H1 (cell line): Measurements from ENCODE around the gene MTG1. TPM values are rescaled to one million over a fixed set of nuclear protein-coding genes. Genes with fewer than 3 reads are reported as not detected.

Experiments used
- CTCF ChIA-PET: fragments of 300-600 bp; sonication (Branson Sonifier 250); formaldehyde crosslinking; loops from one replicate; lab custom pipeline; 2021; ENCODE audit not compliant: partially characterized antibody; lab: Charles Lee
- POLR2A ChIA-PET: fragments of 300-600 bp; sonication (Branson Sonifier 250); formaldehyde crosslinking; loops from one replicate; lab custom pipeline; 2021; ENCODE audit warnings: inconsistent platforms; ENCODE audit not compliant: partially characterized antibody; lab: Charles Lee
- DNase-seq, 2 experiments: peaks; one replicate each; pipeline versions ENCODE4 v3.0.0 to v3.0.0-alpha.2; 2010 to 2022; ENCODE audit warnings: low spot score in 2 of 2, low read depth in 1 of 2, mixed read lengths in 1 of 2
- FAIRE-seq: peaks from 2 replicates; lab custom pipeline; 2011; peaks lifted over from hg19 to GRCh38; lab: Jason Lieb, UNC
- H2AFZ ChIP-seq: 2 replicates; pipeline ENCODE4 v1.8.1; 2012; ENCODE audit warnings: low read length, inconsistent platforms
- H2AK5ac ChIP-seq: 2 replicates; pipeline ENCODE4 v1.6.1; 2013; ENCODE audit warnings: low read depth, low read length
- H2BK120ac ChIP-seq: replicated peaks from 2 replicates; pipeline ENCODE3; 2013; ENCODE audit warnings: low read depth, low read length, inconsistent platforms
- H2BK12ac ChIP-seq: 2 replicates; pipeline ENCODE4 v1.6.1; 2013; ENCODE audit warnings: low read depth, low read length
- H2BK15ac ChIP-seq: 2 replicates; pipeline ENCODE4 v1.6.1; 2013; ENCODE audit warnings: low read length
- H2BK20ac ChIP-seq: 2 replicates; pipeline ENCODE4 v1.6.1; 2013; ENCODE audit warnings: low read length
- H2BK5ac ChIP-seq: 2 replicates; pipeline ENCODE4 v1.6.1; 2013; ENCODE audit warnings: low read depth, low read length
- H3K14ac ChIP-seq: 2 replicates; pipeline ENCODE4 v1.6.1; 2013; ENCODE audit warnings: inconsistent platforms; ENCODE audit not compliant: insufficient read length
- H3K18ac ChIP-seq: 2 replicates; pipeline ENCODE4 v1.6.1; 2013; ENCODE audit warnings: low read length; ENCODE audit errors: extremely low read depth
- H3K23ac ChIP-seq: 2 replicates; pipeline ENCODE4 v1.6.1; 2013; ENCODE audit warnings: inconsistent platforms; ENCODE audit not compliant: insufficient read length
- H3K23me2 ChIP-seq: 2 replicates; pipeline ENCODE4 v1.6.1; 2013; ENCODE audit warnings: low read depth, low read length
- H3K27ac ChIP-seq: 2 replicates; pipeline ENCODE4 v1.6.1; 2011; ENCODE audit warnings: low read depth, low read length, inconsistent platforms
- H3K27me3 ChIP-seq, 4 experiments: replicated peaks in 1 of 4; 1 replicate in 1 of 4; 2 replicates in 3 of 4; pipeline versions ENCODE4 v1.6.1 to v1.8.1; 2011 to 2013; ENCODE audit warnings: low read length in 3 of 4, mild to moderate bottlenecking in 3 of 4, inconsistent platforms in 2 of 4, mixed read lengths in 2 of 4, moderate library complexity in 1 of 4; ENCODE audit not compliant: control insufficient read depth in 3 of 4, insufficient read depth in 3 of 4; ENCODE audit errors: extremely low read depth in 1 of 4
- H3K36me3 ChIP-seq, 4 experiments: 2 replicates each; pipeline versions ENCODE4 v1.6.1 to v1.8.1; 2011 to 2013; ENCODE audit warnings: mild to moderate bottlenecking in 4 of 4, low read length in 3 of 4, moderate library complexity in 2 of 4, control low read depth in 1 of 4, inconsistent platforms in 1 of 4; ENCODE audit not compliant: insufficient read depth in 4 of 4, control insufficient read depth in 2 of 4
- H3K4ac ChIP-seq: replicated peaks from 2 replicates; pipeline ENCODE3; 2013; ENCODE audit warnings: low read length, low read depth, mixed read lengths, inconsistent platforms; ENCODE audit not compliant: insufficient read length
- H3K4me1 ChIP-seq, 4 experiments: replicated peaks in 1 of 4; 1 replicate in 1 of 4; 2 replicates in 3 of 4; pipeline versions ENCODE4 v1.6.1 to v1.8.1; 2011 to 2013; ENCODE audit warnings: low read length in 3 of 4, inconsistent platforms in 2 of 4, mixed read lengths in 1 of 4; ENCODE audit not compliant: insufficient read depth in 4 of 4, control insufficient read depth in 3 of 4
- H3K4me2 ChIP-seq, 2 experiments: 2 replicates each; pipeline versions ENCODE4 v1.6.1 to v1.8.1; 2011 to 2013; ENCODE audit warnings: low read depth in 2 of 2, low read length in 2 of 2, control low read depth in 1 of 2, inconsistent platforms in 1 of 2, mild to moderate bottlenecking in 1 of 2; ENCODE audit not compliant: insufficient read depth in 1 of 2
- H3K4me3 ChIP-seq, 4 experiments: fragments of 200-600, 300-600 bp in 1 of 4; sonication (generic), shearing (Covaris generic), sonication (Bioruptor Twin) in 1 of 4; 2 replicates each; pipeline versions ENCODE4 v1.5.1 to v1.8.1; 2011 to 2016; ENCODE audit warnings: low read length in 4 of 4, low read depth in 3 of 4, control low read depth in 2 of 4, inconsistent platforms in 2 of 4, mild to moderate bottlenecking in 2 of 4, mixed read lengths in 1 of 4, moderate library complexity in 1 of 4; ENCODE audit not compliant: insufficient read depth in 2 of 4; ENCODE audit errors: extremely low read depth in 1 of 4
- H3K56ac ChIP-seq: replicated peaks from 2 replicates; pipeline ENCODE3; 2013; ENCODE audit warnings: low read depth, mild to moderate bottlenecking, mixed read lengths, low read length, inconsistent platforms; ENCODE audit not compliant: insufficient read length
- H3K79me1 ChIP-seq: 2 replicates; pipeline ENCODE4 v1.6.1; 2013; ENCODE audit warnings: low read depth, low read length, control low read depth
- H3K79me2 ChIP-seq, 2 experiments: 2 replicates each; pipeline versions ENCODE4 v1.6.1 to v1.8.1; 2012 to 2013; ENCODE audit warnings: low read length in 2 of 2, mild to moderate bottlenecking in 2 of 2, inconsistent platforms in 1 of 2; ENCODE audit not compliant: insufficient read depth in 2 of 2, control insufficient read depth in 1 of 2
- H3K9ac ChIP-seq, 4 experiments: replicated peaks in 1 of 4; 1 replicate in 1 of 4; 2 replicates in 3 of 4; pipeline versions ENCODE4 v1.6.1 to v1.8.1; 2011 to 2013; ENCODE audit warnings: low read depth in 3 of 4, low read length in 3 of 4, control low read depth in 2 of 4, mild to moderate bottlenecking in 2 of 4, moderate library complexity in 2 of 4, inconsistent platforms in 1 of 4; ENCODE audit errors: extremely low read depth in 1 of 4
- H3K9me3 ChIP-seq, 2 experiments: 2 replicates each; pipeline versions ENCODE4 v1.6.1 to v1.8.1; 2012 to 2013; ENCODE audit warnings: mild to moderate bottlenecking in 2 of 2, moderate library complexity in 2 of 2, control low read depth in 1 of 2, inconsistent platforms in 1 of 2, low read depth in 1 of 2, low read length in 1 of 2, mixed read lengths in 1 of 2; ENCODE audit not compliant: insufficient read depth in 2 of 2
- H4K20me1 ChIP-seq, 2 experiments: replicated peaks in 1 of 2; 2 replicates each; pipeline versions ENCODE3 to v1.8.1; 2011 to 2013; ENCODE audit warnings: inconsistent platforms in 2 of 2, low read length in 2 of 2, mild to moderate bottlenecking in 1 of 2; ENCODE audit not compliant: insufficient read depth in 2 of 2, control insufficient read depth in 1 of 2
- H4K5ac ChIP-seq: 2 replicates; pipeline ENCODE4 v1.6.1; 2013; ENCODE audit warnings: low read length, low read depth, mixed read lengths, inconsistent platforms; ENCODE audit not compliant: insufficient read length
- H4K8ac ChIP-seq: 2 replicates; pipeline ENCODE4 v1.8.0; 2013; ENCODE audit warnings: mild to moderate bottlenecking, moderate library complexity, low read length, inconsistent platforms; ENCODE audit not compliant: insufficient read depth; ENCODE audit errors: extremely low read depth
- H4K91ac ChIP-seq: replicated peaks from 2 replicates; pipeline ENCODE3; 2013; ENCODE audit warnings: low read length, mixed read lengths, inconsistent platforms; ENCODE audit not compliant: insufficient read length
- CBX8 ChIP-seq: fragments of 300-800, 300-1000 bp; sonication (generic); IDR thresholded peaks from 2 replicates; pipeline ENCODE4 v1.7.1; 2016; ENCODE audit warnings: low read depth, low read length, borderline replicate concordance
- POU5F1 ChIP-seq: IDR thresholded peaks from 2 replicates; pipeline ENCODE4 v1.6.1; 2011; ENCODE audit warnings: low read depth, mild to moderate bottlenecking, low read length, moderate library complexity
- SP2 ChIP-seq: IDR thresholded peaks from 2 replicates; pipeline ENCODE4 v1.6.1; 2012; ENCODE audit warnings: mild to moderate bottlenecking, low read length, inconsistent platforms
- WGBS, 2 experiments: shearing (Covaris generic) in 1 of 2; methylation state at CpG; one replicate each; pipeline versions ENCODE4 v1.1.6 to v1.1.7; 2013 to 2015; ENCODE audit warnings: low lambda C conversion rate in 2 of 2, mixed read lengths in 2 of 2, inconsistent platforms in 1 of 2, low coverage in 1 of 2, missing lambda C conversion rate in 1 of 2; ENCODE audit not compliant: insufficient replicate concordance in 2 of 2, insufficient coverage in 1 of 2, insufficient read length in 1 of 2; ENCODE audit errors: extremely low coverage in 1 of 2, missing lambda C conversion rate in 1 of 2; 5-methylcytosine and 5-hydroxymethylcytosine counted together
- polyA plus RNA-seq, 7 experiments: library from polyadenylated mRNA; depleted of rRNA in 3 of 7; stranded (reverse) in 5 of 7; unstranded in 2 of 7; fragments of >200 nt in 5 of 7; fragments of 200-250 nt in 2 of 7; gene quantifications; 1 replicate in 5 of 7; 2 replicates in 1 of 7; 4 replicates in 1 of 7; pipeline versions ENCODE4 v1.2.1 to v1.2.3, GENCODE V29; 2011 to 2013; ENCODE audit warnings: missing spikeins in 2 of 7, mixed read lengths in 2 of 7
- total RNA-seq: library from RNA; stranded (reverse); fragmentation: NEBNext Ultra II Directional; extraction: Animal tissue kit (Norgen Biotek cat#: 25700); gene quantifications from 2 replicates; pipeline ENCODE4 v1.2.1, GENCODE V29; 2021

MTG1 gene
- total and polyA plus RNA-seq, 2 of the 8 experiments (the other 6 are each of a cell fraction or from before 2014, with no cell fraction given): 56.6 to 81.6 TPM

DNA sequence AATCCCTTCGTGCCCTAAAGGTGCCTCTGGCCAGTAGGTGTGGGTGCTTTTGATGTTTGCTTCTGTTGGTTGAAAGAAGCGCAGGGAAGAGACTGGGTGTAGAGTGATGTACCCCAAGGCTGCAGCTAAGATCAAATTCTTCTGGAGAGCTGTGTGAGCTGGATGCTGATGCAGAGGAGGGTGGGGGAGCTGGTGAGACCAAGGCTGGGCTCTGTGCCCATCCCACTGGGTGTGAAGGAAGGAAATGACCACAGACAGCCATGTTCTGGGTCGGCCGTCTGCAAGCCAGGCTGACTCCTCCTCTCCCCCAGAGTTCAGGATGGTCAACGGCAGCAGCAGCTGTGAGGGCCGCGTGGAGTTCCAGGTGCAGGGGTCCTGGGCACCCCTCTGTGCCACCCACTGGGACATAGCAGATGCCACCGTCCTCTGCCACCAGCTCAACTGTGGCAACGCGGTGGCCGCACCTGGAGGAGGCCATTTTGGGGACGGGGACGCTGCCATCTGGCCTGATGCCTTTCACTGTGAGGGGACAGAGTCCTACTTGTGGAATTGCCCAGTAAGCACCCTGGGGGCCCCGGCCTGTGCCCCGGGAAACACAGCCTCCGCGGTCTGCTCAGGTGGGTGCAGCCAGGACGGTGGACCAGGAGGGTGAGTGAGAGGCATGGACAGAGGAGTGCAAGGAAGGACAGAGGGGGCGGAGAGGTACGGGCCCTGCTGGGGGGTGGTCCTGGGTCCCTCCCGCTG, 64.9 kb downstream of the MTG1 start:
- no peaks in the 10 kb centered on the region; a peak in 1 of 8 replicates for H3K36me3 ChIP-seq
- H3K4me2 ChIP-seq: no peak overlapping the region
- H4K5ac ChIP-seq: no peak overlapping the region
- H2BK15ac ChIP-seq: no peak overlapping the region
- no peaks in the 10 kb centered on the region for H3K4me1 ChIP-seq
- H2BK20ac ChIP-seq: no peak overlapping the region
- TF ChIP-seq POU5F1: no peak
- no peak for TF ChIP-seq SP2
- no peak for TF ChIP-seq CBX8
- no peak overlapping the region for H3K56ac ChIP-seq
- 88% methylated on average over 18 of the region's 21 CpGs; no CpG with 5 or more reads in 1 of the 2 experiments for WGBS, 2 experiments
- no peaks in the 10 kb centered on the region for H3K79me2 ChIP-seq
- DNase-seq (no peak), FAIRE-seq (no peak)
- no peak overlapping the region for H2BK12ac ChIP-seq
- no peak overlapping the region for H3K27ac ChIP-seq
- no peak overlapping the region for H3K4ac ChIP-seq
- H2AFZ ChIP-seq: no peak overlapping the region
- no peak overlapping the region for H3K9ac ChIP-seq
- H4K91ac ChIP-seq: no peak overlapping the region
- H2AK5ac ChIP-seq: no peak overlapping the region
- H2BK120ac ChIP-seq: no peak overlapping the region
- H3K23me2 ChIP-seq: no peaks in the 10 kb centered on the region
- no peak overlapping the region for H3K23ac ChIP-seq
- no peak overlapping the region for H3K14ac ChIP-seq
- H3K4me3 ChIP-seq: no peak overlapping the region
- H2BK5ac ChIP-seq: no peak overlapping the region
- no peak overlapping the region for H4K8ac ChIP-seq
- no peaks in the 10 kb centered on the region for H3K79me1 ChIP-seq
- ChIA-PET CTCF (no interaction called here), POLR2A (no interaction called here)
- no peaks in the 10 kb centered on the region for H3K27me3 ChIP-seq
- no peak overlapping the region for H3K18ac ChIP-seq
- H3K9me3 ChIP-seq: peaks cover 77 to 88% of the 10 kb centered on the region in 2 experiments
- H4K20me1 ChIP-seq: no peaks in the 10 kb centered on the region
